ENCODE data around the gene SCMH1. TPM values are rescaled to one million over a fixed set of nuclear protein-coding genes. Genes with fewer than 3 reads are reported as not detected.
"Not testable (repeated sequence)": the region's sequence is repeated elsewhere in the genome, so short reads cannot be mapped to it uniquely, and the experiment has no call there.

The SCMH1 gene
- total and polyA plus RNA-seq, 2 experiments from 2014 or later, result 48.1 to 52.3 TPM

GRCh38 chr1:41255978-41256377 lies 13.9 kb upstream of the SCMH1 start:
- Histone ChIP-seq H2AFZ (no peak overlapping the region), H3K9me2 (replicated peaks; ENCODE audit: insufficient read depth) (no peaks in the 10 kb centered on the region), H3K36me3 (replicated peaks; ENCODE audit: insufficient read depth, low read depth) (no peaks in the 10 kb centered on the region), H3K4me3 (no peak overlapping the region), H3K4me1 (ENCODE audit: insufficient read depth) (no peaks in the 10 kb centered on the region), H3K4me2 (no peak overlapping the region), H3K27me3 (no peaks in the 10 kb centered on the region), H3K27ac (no peak overlapping the region), H4K20me1 (ENCODE audit: insufficient read depth, poor library complexity, severe bottlenecking) (no peaks in the 10 kb centered on the region), H3K79me2 (no peaks in the 10 kb centered on the region), H3K9me3 (ENCODE audit: low read depth) (no peaks in the 10 kb centered on the region)
- TF ChIP-seq CTCF (IDR thresholded peaks at IDR 0.05; ENCODE audit: poor library complexity) (no peak), EZH2 (IDR thresholded peaks at IDR 0.05; ENCODE audit: borderline replicate concordance) (no peak), EZH2phosphoT487 (IDR thresholded peaks at IDR 0.05; ENCODE audit: low read depth, severe bottlenecking, unreplicated experiment) (no peak)
- 96% methylated on average over 1 of the region's 1 CpG for WGBS (ENCODE audit: low lambda C conversion rate, missing lambda C conversion rate)
- DNase-seq (ENCODE audit: low spot score), result no peak

- H3K4me1 ChIP-seq (ENCODE audit: insufficient read depth); H4K20me1 ChIP-seq (ENCODE audit: insufficient read depth, poor library complexity, severe bottlenecking); H3K9me3 ChIP-seq (ENCODE audit: low read depth); H3K9me2 ChIP-seq (replicated peaks; ENCODE audit: insufficient read depth); H3K27ac ChIP-seq; DNase-seq (ENCODE audit: low spot score); H3K36me3 ChIP-seq (replicated peaks; ENCODE audit: insufficient read depth, low read depth); H3K79me2 ChIP-seq; H2AFZ ChIP-seq; H3K4me2 ChIP-seq; H3K27me3 ChIP-seq; H3K4me3 ChIP-seq: not testable (repeated sequence)
- 90% methylated on average over 1 of the region's 1 CpG for WGBS (ENCODE audit: low lambda C conversion rate, missing lambda C conversion rate)
Observed at GRCh38 chr1:41251120-41251519, 9.0 kb upstream of the SCMH1 start.

GRCh38 chr1:41249319-41249718 lies 7.2 kb upstream of the SCMH1 start:
- H4K20me1 ChIP-seq (ENCODE audit: insufficient read depth, poor library complexity, severe bottlenecking), result no peaks in the 10 kb centered on the region
- no peaks in the 10 kb centered on the region for H3K27me3 ChIP-seq
- no peaks in the 10 kb centered on the region for H3K9me2 ChIP-seq (replicated peaks; ENCODE audit: insufficient read depth)
- no peak for TF ChIP-seq CTCF (IDR thresholded peaks at IDR 0.05; ENCODE audit: poor library complexity)
- TF ChIP-seq EZH2phosphoT487 (IDR thresholded peaks at IDR 0.05; ENCODE audit: low read depth, severe bottlenecking, unreplicated experiment), result no peak
- TF ChIP-seq EZH2 (IDR thresholded peaks at IDR 0.05; ENCODE audit: borderline replicate concordance), result no peak
- no peak overlapping the region for H3K27ac ChIP-seq
- 77% methylated on average over 5 of the region's 5 CpGs for WGBS (ENCODE audit: low lambda C conversion rate, missing lambda C conversion rate)
- DNase-seq (ENCODE audit: low spot score), result no peak
- no peaks in the 10 kb centered on the region for H3K36me3 ChIP-seq (replicated peaks; ENCODE audit: insufficient read depth, low read depth)
- no peak overlapping the region for H3K4me2 ChIP-seq
- no peak overlapping the region for H2AFZ ChIP-seq
- H3K9me3 ChIP-seq (ENCODE audit: low read depth), result no peaks in the 10 kb centered on the region
- H3K4me3 ChIP-seq, result no peak overlapping the region
- no peaks in the 10 kb centered on the region for H3K79me2 ChIP-seq
- H3K4me1 ChIP-seq (ENCODE audit: insufficient read depth), result peaks cover 21% of the 10 kb centered on the region

- no peaks in the 10 kb centered on the region for H3K36me3 ChIP-seq (replicated peaks; ENCODE audit: insufficient read depth, low read depth)
- WGBS (ENCODE audit: low lambda C conversion rate, missing lambda C conversion rate), result 81% methylated on average over 1 of the region's 1 CpG
- H3K27ac ChIP-seq, result peak overlapping the region; percentile 42
- peaks cover 32% of the 10 kb centered on the region for H3K4me1 ChIP-seq (ENCODE audit: insufficient read depth)
- TF ChIP-seq EZH2phosphoT487 (IDR thresholded peaks at IDR 0.05; ENCODE audit: low read depth, severe bottlenecking, unreplicated experiment) (no peak), EZH2 (IDR thresholded peaks at IDR 0.05; ENCODE audit: borderline replicate concordance) (no peak), CTCF (IDR thresholded peaks at IDR 0.05; ENCODE audit: poor library complexity) (no peak)
- H3K4me3 ChIP-seq, result no peak overlapping the region
- H3K27me3 ChIP-seq, result no peaks in the 10 kb centered on the region
- H3K9me3 ChIP-seq (ENCODE audit: low read depth), result no peaks in the 10 kb centered on the region
- peaks cover 10% of the 10 kb centered on the region for H3K79me2 ChIP-seq
- H4K20me1 ChIP-seq (ENCODE audit: insufficient read depth, poor library complexity, severe bottlenecking), result no peaks in the 10 kb centered on the region
- no peak for DNase-seq (ENCODE audit: low spot score)
- H3K4me2 ChIP-seq, result no peak overlapping the region
- H2AFZ ChIP-seq, result no peak overlapping the region
- H3K9me2 ChIP-seq (replicated peaks; ENCODE audit: insufficient read depth), result no peaks in the 10 kb centered on the region
Observed at GRCh38 chr1:41246568-41246967, 4.5 kb upstream of the SCMH1 start.

Data from hepatocyte (in vitro differentiated cells).